Measurements from ENCODE around the gene UHMK1. TPM values are rescaled to one million over a fixed set of nuclear protein-coding genes. Genes with fewer than 3 reads are reported as not detected.

The UHMK1 gene
- total RNA-seq, 1 experiment from 2014 or later: 75.1 TPM

- H3K4me3 ChIP-seq (replicated peaks in 1 of 2; ENCODE audit: low read depth in 1 of 2, low read length in 2 of 2): no peak overlapping the region
- no peaks in the 10 kb centered on the region for H3K27me3 ChIP-seq (ENCODE audit: insufficient read depth, low read length)
- no peaks in the 10 kb centered on the region for H3K36me3 ChIP-seq (ENCODE audit: control insufficient read depth in 1 of 2, insufficient read depth in 2 of 2, low read length in 2 of 2)
- H3K9me2 ChIP-seq (ENCODE audit: insufficient read depth): no peaks in the 10 kb centered on the region
- H3K9ac ChIP-seq (ENCODE audit: low read length): no peak overlapping the region
- DNase-seq (ENCODE audit: low read depth, low spot score) (no peak), ATAC-seq (no peak)
- H3K4me2 ChIP-seq (ENCODE audit: low read length): no peak overlapping the region
- no peak overlapping the region for H3K27ac ChIP-seq (ENCODE audit: low read depth, low read length)
- H3K4me1 ChIP-seq (ENCODE audit: control insufficient read depth in 1 of 2, insufficient read depth in 2 of 2, low read length in 2 of 2): peaks cover 13 to 50% of the 10 kb centered on the region in 2 experiments
- no peaks in the 10 kb centered on the region for H3K9me3 ChIP-seq (ENCODE audit: control insufficient read depth in 1 of 2, insufficient read depth in 1 of 2, low read depth in 1 of 2, low read length in 2 of 2)
- ChIA-PET RAD21 (ENCODE audit: low non-redundant PET in 1 of 2, low total read pairs in 2 of 2, uncharacterized antibody in 2 of 2, unreplicated experiment in 2 of 2) (no interaction called here), CTCF (no interaction called here), POLR2A (no interaction called here)
- intact Hi-C loops (cut with micrococcal nuclease): no loop called here
- TF ChIP-seq RAD21 (IDR thresholded peaks at IDR 0.05; ENCODE audit: low read depth) (no peak), YY1 (IDR thresholded peaks at IDR 0.05; ENCODE audit: extremely low read depth, insufficient replicate concordance, low read depth, low read length) (no peak), SRF (IDR thresholded peaks at IDR 0.05; ENCODE audit: low read depth) (no peak), EZH2phosphoT487 (IDR thresholded peaks at IDR 0.05; ENCODE audit: borderline replicate concordance) (no peak), SIN3A (IDR thresholded peaks at IDR 0.05; ENCODE audit: low read depth) (no peak), SP1 (IDR thresholded peaks at IDR 0.05; ENCODE audit: low read depth) (no peak), REST (IDR thresholded peaks at IDR 0.05; ENCODE audit: low read depth) (no peak), ZFX (IDR thresholded peaks at IDR 0.05) (no peak), TCF7L2 (IDR thresholded peaks at IDR 0.05; ENCODE audit: borderline replicate concordance, extremely low read depth, insufficient read depth, insufficient read length) (no peak), ELF1 (IDR thresholded peaks at IDR 0.05; ENCODE audit: borderline replicate concordance, low read depth) (no peak), ZBTB33 (IDR thresholded peaks at IDR 0.05; ENCODE audit: extremely low read depth, insufficient replicate concordance, low read length) (no peak), JUND (IDR thresholded peaks at IDR 0.05) (no peak), ZNF274 (IDR thresholded peaks at IDR 0.05; ENCODE audit: low read depth, low read length) (no peak), ATF3 (IDR thresholded peaks at IDR 0.05) (no peak), CEBPB (IDR thresholded peaks at IDR 0.05; ENCODE audit: low read depth) (no peak)
- BruUV-seq (replicated peaks): no TSS peak
- H2AFZ ChIP-seq (ENCODE audit: low read depth, low read length, poor library complexity, severe bottlenecking): no peak overlapping the region
- no peaks in the 10 kb centered on the region for H3K79me2 ChIP-seq (ENCODE audit: insufficient read depth, low read length)
- H4K20me1 ChIP-seq (ENCODE audit: insufficient read depth): no peaks in the 10 kb centered on the region
Observed at GRCh38 chr1:162537216-162537615, 39.6 kb downstream of the UHMK1 start.

Data from HCT116 (cell line).